Psoas muscle (tissue), 8 donors: ENCODE measurements around the gene SEPSECS. TPM values are rescaled to one million over a fixed set of nuclear protein-coding genes. Genes with fewer than 3 reads are reported as not detected.

Experiments
- ATAC-seq, 4 donors: fragments of 200-7000 bp; cut with Tn5 transposase; one replicate each; pipeline ENCODE4 v1.9.1; 2020; ENCODE audit warnings: moderate library complexity in 3 of 4, mild to moderate bottlenecking in 2 of 4
- DNase-seq, 2 donors: peaks; one replicate each; pipeline ENCODE4 v3.0.0-alpha.2; 2020
- H3K27ac ChIP-seq: fragments of 200-600 bp; one replicate; pipeline ENCODE4 v1.8.0; 2022
- H3K27me3 ChIP-seq, 3 donors: fragments of 200-600 bp in 1 of 3; one replicate each; pipeline versions ENCODE4 v1.6.1 to v1.8.0; 2013 to 2022; ENCODE audit warnings: low read length in 2 of 3, mild to moderate bottlenecking in 2 of 3, moderate library complexity in 1 of 3; ENCODE audit not compliant: insufficient read depth in 3 of 3
- H3K36me3 ChIP-seq, 2 donors: fragments of 200-600 bp in 1 of 2; one replicate each; pipeline versions ENCODE4 v1.6.1 to v1.8.0; 2013 to 2022; ENCODE audit warnings: low read depth in 1 of 2, mild to moderate bottlenecking in 1 of 2, moderate library complexity in 1 of 2; ENCODE audit not compliant: insufficient read depth in 1 of 2
- H3K4me1 ChIP-seq: fragments of 200-600 bp; one replicate; pipeline ENCODE4 v1.8.0; 2022
- H3K4me3 ChIP-seq: fragments of 200-600 bp; one replicate; pipeline ENCODE4 v1.8.0; 2022; ENCODE audit warnings: mild to moderate bottlenecking
- H3K9me3 ChIP-seq: fragments of 200-600 bp; one replicate; pipeline ENCODE4 v1.8.0; 2022
- CTCF ChIP-seq: fragments of 200-600 bp; IDR thresholded peaks from one replicate; pipeline ENCODE4 v1.8.0; 2022; ENCODE audit warnings: antibody characterized with exemption
- WGBS, 3 donors: extraction: QIAGEN DNeasy Blood & Tissue Kit; methylation state at CpG; one replicate each; pipeline versions ENCODE4 v1.1.6 to v1.1.7; 2013; 5-methylcytosine and 5-hydroxymethylcytosine counted together
- intact Hi-C, 2 donors: fragments of 100-400 bp; cut with DNase I; formaldehyde crosslinking; loops; one replicate each; pipeline versions ENCODE4 v1.11.0 to v1.14.2; 2022
- polyA plus RNA-seq, 3 donors: library from polyadenylated mRNA; stranded (reverse); fragments of 200-250 nt; gene quantifications; one replicate each; pipeline ENCODE4 v1.2.3, GENCODE V29; 2013
- total RNA-seq, 4 donors: library from RNA; stranded (reverse); fragmentation: NEBNext Ultra II Directional in 2 of 4; extraction: Animal tissue kit (Norgen Biotek cat#: 25700) in 2 of 4; gene quantifications; one replicate each; pipeline versions ENCODE4 v1.2.1 to v1.2.4, GENCODE V29; 2021 to 2023
- donor health status: healthy with polysubstance abuse.
- donor health status: DM: no; HTN: no; CAD: no; lungs with moderate emphysema.
- donor health status: Bipolar disorder and iron deficiency.
- donor health status: healthy.
- donor health status: DM: yes; HTN: yes; CAD: no.
- donor health status: DM: no; HTN: no; CAD: no.
- donor health status: DM: no; HTN: no; CAD: no.
- donor health status: DM: yes; HTN: yes; CAD: no.

The SEPSECS gene
- total and polyA plus RNA-seq, 7 donors = 1.4 to 5.7 (median 4.3) TPM

DNA sequence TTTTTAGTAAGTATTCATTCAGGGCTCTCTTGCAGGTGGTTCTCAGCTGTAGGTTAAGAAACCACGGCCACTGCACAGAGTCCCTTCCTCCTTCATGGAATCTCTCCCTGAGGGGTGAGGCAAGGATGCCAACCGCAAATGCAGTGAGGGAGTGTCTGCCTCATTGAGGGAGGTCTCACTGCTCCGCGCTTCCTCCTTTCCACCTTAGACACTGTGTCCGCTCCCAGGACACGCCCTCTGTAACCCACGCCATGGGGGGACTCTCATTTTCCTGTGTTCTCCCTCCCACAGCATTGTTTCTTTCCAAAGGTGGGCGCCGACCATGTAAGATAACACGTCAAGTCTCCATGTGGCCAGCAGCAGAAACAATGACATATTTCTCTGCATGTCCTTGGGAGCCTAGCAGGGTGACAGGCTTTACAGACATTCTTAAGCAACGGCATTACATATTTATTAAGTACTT is 63.2 kb downstream of the SEPSECS start:
- intact Hi-C loops = no loop called here
- 92 to 93% (median 92%) methylated on average over 11 of the region's 11 CpGs for WGBS, 3 donors
- DNase-seq = no peak

GRCh38 chr4:25096251-25096980 is 63.8 kb downstream of the SEPSECS start:
- H3K4me1 ChIP-seq = no peaks in the 10 kb centered on the region
- DNase-seq (no peak), ATAC-seq (no peak)
- no peak for TF ChIP-seq CTCF
- peaks cover 0 to 37% (median 10%) of the 10 kb centered on the region in 3 donors for H3K27me3 ChIP-seq
- H3K27ac ChIP-seq = no peak overlapping the region
- WGBS, 3 donors = 54 to 65% (median 56%) methylated on average over 23 of the region's 23 CpGs
- H3K36me3 ChIP-seq = no peaks in the 10 kb centered on the region
- no peak overlapping the region for H3K4me3 ChIP-seq
- intact Hi-C loops = no loop called here
- H3K9me3 ChIP-seq = no peaks in the 10 kb centered on the region

More for the DNA sequence above, 63.2 kb downstream of the SEPSECS start:
- TF ChIP-seq CTCF = no peak
- no peaks in the 10 kb centered on the region for H3K4me1 ChIP-seq
- H3K36me3 ChIP-seq = no peaks in the 10 kb centered on the region
- H3K27ac ChIP-seq = no peak overlapping the region
- H3K4me3 ChIP-seq = no peak overlapping the region
- no peaks in the 10 kb centered on the region for H3K9me3 ChIP-seq
- peaks cover 0 to 37% (median 7%) of the 10 kb centered on the region in 3 donors for H3K27me3 ChIP-seq
- ATAC-seq = no peak

DNA sequence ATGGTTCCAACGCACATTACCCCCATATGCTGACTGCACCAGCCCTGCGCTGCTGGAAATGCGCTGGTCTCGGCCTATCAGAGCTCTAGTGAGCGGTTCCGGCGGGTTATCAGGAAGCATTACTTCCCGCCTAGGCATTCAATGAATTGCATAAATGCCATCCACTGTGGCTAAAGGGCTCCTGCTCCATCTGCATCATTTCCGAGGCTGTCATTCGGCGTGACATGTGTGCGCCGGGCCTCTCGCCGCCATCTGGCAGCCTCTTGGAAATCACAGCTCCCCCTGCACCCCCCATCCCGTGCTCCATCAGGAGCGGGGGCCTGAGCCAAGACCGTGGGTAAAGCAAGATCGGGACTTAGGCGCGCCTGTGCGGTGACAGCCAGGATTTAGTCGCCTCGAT is 64.4 kb downstream of the SEPSECS start:
- intact Hi-C loops = no loop called here
- Histone ChIP-seq H3K4me3 (no peak overlapping the region), H3K36me3 (no peaks in the 10 kb centered on the region), H3K27ac (no peak overlapping the region), H3K9me3 (no peaks in the 10 kb centered on the region), H3K27me3 (peaks cover 0 to 37% (median 10%) of the 10 kb centered on the region in 3 donors), H3K4me1 (no peaks in the 10 kb centered on the region)
- no peak for TF ChIP-seq CTCF
- DNase-seq (no peak), ATAC-seq (peak in 1 of 4 donors; percentile 22)
- WGBS, 3 donors = 29 to 52% (median 37%) methylated on average over 23 to 24 of the region's 24 CpGs

DNA sequence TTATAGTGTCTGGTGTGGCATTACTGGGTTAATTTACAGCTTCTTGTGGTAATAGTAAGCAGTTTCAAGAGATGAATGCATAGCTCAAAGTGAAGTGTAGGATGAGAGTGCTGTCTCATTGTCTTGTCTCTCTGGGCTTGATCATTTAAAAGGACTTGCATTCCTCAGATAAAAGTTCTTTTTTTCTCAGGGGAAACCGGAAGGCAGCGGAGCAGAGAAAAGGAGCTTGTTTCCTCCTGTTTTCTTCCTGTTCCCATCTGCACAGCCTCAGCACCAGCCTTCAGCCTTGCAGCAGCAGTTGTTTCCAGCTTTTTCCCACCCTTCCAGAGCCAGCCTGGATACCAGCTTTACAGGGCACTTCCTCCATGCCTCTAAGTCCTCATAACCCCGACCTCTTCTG is 68.1 kb downstream of the SEPSECS start:
- Histone ChIP-seq H3K4me3 (no peak overlapping the region), H3K36me3 (no peaks in the 10 kb centered on the region), H3K27ac (no peak overlapping the region), H3K4me1 (no peaks in the 10 kb centered on the region), H3K27me3 (peaks cover 0 to 59% (median 10%) of the 10 kb centered on the region in 3 donors), H3K9me3 (no peaks in the 10 kb centered on the region)
- WGBS, 3 donors = 20 to 36% (median 30%) methylated on average over 3 of the region's 3 CpGs
- no peak for ATAC-seq
- DNase-seq = no peak
- TF ChIP-seq CTCF = no peak
- intact Hi-C loops = no loop called here
